GM12874 (cell line): ENCODE measurements around the gene CTXND1.

Experiments used
- CTCF ChIP-seq: IDR thresholded peaks from 2 replicates; pipeline ENCODE4 v1.5.1; 2011; ENCODE audit warnings: low read depth, mild to moderate bottlenecking, control low read depth, low read length, moderate library complexity; ENCODE audit not compliant: insufficient read depth

The CTXND1 gene

GRCh38 chr15:80241508-80241907 lies 10.5 kb downstream of the CTXND1 start:
- no peak for TF ChIP-seq CTCF

GRCh38 chr15:80240276-80240675 lies 11.7 kb downstream of the CTXND1 start:
- no peak for TF ChIP-seq CTCF

GRCh38 chr15:80234883-80235282 lies 17.1 kb downstream of the CTXND1 start:
- peak; percentile 77 for TF ChIP-seq CTCF

GRCh38 chr15:80233581-80233980 lies 18.4 kb downstream of the CTXND1 start:
- no peak for TF ChIP-seq CTCF

- no peak for TF ChIP-seq CTCF
Observed at GRCh38 chr15:80231371-80231770, 20.6 kb downstream of the CTXND1 start.

GRCh38 chr15:80228959-80229610 lies 22.9 kb downstream of the CTXND1 start:
- TF ChIP-seq CTCF = no peak

GRCh38 chr15:80219955-80220354 lies 32.1 kb downstream of the CTXND1 start:
- no peak for TF ChIP-seq CTCF
